CD4-positive, alpha-beta T cell treated with Interleukin-10 for 1 hour (primary cell): ENCODE measurements around the gene TAOK1.
"Not testable (repeated sequence)": the region's sequence is repeated elsewhere in the genome, so short reads cannot be mapped to it uniquely, and the experiment has no call there.

Source experiments
- DNase-seq: peaks from one replicate; pipeline ENCODE4 v3.0.0-alpha.2; 2020

TAOK1 gene

DNA sequence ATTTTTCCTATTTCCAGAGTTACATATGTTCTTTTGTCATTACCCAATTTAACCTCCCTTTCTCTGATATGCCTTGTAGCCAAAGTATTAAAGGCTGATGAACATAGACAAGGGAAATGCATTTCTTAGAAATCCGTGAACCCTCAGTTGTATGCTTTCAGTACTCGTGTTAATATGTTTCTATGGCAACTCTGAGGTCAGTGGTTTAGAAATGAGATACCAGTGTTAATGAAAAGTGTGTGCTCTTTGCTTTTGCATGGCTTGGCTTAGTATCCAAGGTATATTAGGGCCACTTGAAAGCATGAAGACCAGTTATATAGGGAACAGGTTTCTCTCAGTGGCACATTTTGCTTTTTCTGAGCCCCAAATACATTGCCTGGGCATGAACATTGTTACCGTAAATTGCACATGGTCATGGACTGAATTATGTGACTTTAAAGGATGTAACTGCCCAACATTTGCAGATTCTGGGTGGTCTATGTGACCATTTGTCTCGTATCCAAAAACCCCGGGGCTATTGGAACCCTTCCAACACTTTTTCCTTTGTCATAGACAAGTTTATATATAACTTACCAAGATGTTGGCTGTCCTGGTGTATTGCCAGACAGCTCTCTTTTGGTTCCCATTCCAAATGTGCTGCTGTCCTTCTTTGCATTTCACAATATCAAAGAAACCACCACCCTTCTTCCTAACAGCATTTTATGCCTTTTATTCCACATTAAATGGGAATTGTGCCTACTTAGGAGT is 159.2 kb downstream of the TAOK1 start:
- no peak for DNase-seq

DNA sequence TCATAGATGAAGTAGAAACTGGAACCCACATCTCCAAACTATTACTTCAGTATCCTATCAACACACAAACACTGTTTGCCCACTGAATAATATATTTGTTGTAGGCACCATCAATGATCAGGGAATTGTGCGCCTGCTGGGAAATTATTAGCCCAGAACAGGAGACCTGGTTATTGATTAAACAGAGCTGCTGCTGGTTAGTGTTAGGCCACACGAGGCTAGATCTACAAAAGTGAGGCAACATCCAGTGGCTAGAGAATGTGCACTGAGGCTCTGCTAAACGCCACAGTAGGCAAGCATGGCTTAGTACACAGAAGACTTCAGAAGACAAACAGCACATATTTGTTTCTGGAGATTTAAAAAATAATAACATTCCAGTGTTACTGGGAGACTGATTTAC is 165.7 kb downstream of the TAOK1 start:
- no peak for DNase-seq

DNA sequence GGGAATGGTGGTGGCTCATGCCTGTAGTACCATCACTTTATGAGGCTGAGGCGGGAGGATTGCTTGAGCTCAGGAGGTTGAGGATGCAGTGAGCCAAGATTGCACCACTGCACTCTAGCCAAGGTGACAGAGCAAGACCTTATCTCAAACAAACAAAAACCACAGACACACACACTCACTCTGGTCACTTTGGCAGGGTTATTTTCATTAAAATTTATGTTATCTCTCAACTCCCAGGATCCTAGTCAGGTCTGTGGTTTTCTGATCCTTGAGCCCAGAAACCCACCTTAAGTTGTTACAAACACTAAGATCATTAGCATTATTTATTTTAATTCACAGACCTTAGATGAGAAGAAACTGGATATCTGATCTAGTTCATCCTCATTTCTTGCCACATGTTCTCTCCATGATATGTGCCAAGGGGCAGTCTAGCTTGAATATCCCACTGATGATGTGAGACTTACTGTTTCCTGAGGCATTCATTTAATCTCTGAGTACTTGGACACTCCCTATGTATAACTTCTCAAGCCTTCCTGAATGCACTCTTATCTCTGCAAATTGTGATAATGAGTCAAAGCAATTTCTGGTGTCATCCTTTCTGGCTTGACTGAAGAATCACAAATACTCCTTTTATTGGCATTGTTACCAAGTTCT is 167.0 kb downstream of the TAOK1 start:
- DNase-seq, result no peak

DNA sequence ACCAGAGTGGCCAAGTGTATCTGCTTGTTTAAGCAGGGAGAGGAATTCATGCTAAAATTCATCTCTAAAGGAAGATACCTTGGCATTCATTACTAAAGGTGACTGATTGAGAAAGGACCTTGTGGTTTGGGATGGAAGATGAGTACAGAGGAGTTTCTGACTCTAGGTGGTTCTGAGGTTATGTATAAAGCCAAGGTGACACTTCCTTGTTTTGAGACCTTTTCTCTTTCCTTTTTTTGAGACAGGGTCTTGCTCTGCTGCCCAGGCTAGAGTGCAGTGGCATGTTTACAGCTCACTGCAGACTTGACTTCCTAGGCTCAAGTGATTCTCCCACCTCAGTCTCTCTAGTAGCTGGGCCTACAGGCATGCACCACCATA is 167.6 kb downstream of the TAOK1 start:
- no peak for DNase-seq

DNA sequence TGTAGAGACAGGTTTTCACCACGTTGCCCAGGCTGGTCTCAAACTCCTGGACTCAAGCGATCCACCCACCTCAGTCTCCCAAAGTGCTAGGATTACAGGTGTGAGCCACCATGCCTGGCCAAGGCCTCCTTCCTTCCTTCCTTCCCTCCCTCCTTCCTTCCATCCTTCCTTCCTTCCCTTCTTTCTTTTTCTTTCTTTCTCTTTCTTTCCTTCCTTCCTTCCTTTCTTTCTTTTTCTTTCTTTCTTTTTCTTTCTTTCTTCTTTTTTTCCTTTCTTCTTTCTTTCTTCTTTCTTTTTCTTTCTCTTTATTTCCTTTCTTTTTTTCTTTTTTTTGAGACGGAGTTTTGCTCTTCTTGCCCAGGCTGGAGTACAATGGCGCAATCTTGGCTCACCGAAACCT is 168.0 kb downstream of the TAOK1 start:
- DNase-seq, result not testable (repeated sequence)

DNA sequence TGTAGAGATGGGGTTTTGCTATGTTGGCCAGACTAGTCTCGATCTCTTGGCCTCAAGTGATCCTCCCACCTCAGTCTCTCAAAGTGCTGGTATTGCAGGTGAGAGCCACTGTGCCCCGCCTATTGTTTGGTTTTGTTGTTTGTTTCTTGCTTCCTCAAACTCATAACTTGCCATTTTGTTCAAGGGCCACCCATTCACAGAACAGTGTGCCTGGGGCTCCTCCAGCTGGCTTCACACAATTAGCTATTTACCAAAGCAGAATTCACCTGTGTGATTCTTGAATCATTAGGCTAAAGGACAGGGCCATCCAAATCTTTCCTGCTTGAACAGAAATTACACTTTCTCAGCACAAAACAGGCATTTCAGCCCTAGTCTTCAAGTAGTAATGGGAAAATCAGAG is 169.5 kb downstream of the TAOK1 start:
- DNase-seq, result no peak

DNA sequence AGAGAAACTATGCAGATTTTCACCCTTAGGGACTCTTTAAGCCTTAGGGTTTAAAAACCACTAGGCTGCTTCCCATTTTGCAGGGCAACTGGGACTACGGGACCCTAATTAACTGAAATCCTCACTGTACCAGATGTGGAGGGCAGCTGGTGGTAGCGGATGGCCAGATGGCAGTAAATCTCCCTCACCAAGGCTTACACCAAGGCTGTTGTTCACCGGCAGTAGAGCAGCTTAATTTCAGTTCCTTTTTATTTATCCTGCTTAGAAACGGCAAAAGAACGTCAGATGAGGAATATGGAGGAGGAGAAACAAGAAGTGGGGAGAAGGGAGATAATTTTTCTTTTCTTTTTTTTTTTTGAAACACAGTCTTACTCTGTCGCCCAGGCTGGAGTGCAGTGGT is 170.2 kb downstream of the TAOK1 start:
- DNase-seq, result no peak

DNA sequence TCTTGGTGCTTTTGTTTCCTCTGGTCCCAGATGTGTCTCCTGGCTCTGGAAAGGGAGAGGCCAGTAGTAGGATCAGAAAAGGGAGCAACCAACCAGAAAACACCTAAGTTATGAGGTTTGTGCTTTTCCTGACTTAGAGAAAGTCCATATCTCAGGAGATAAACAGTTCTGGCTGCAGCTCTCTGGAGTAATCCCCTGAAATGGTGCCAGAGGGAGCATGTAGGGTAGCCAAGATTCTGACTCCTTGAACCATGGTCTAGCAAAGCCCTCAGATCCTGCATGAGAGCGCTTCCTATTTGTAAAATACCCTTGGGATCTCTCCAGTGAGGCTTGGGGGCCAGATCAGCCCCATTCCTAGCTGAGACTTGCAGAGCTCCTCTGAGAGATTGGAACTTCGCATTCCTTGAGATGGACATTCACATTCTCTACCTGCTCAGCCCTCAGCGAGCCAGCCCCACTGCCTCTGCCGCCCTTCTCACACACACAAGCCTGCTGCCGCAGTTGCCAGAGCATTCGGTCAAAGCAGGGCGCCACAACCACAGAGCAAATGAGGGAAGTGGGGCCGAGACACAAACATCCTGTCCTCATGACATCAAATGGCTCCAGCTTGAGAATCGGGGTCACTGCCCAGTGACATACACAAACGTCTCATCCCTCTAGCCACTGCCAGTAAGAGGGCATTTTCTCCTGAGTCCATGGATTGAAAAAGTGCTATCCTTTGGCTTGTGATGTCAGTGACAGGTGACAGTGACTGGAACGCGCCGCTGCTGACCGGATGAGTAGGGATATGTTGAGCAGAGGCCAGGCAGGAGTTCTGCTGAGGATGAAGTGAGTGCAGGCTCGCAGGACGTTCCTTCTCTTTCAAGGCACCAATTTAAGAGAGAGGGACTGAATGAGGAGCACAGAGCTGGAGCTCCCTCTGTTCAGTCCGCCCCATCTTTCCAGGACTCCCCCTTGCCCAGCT is 171.7 kb downstream of the TAOK1 start:
- peak; percentile 24 for DNase-seq

DNA sequence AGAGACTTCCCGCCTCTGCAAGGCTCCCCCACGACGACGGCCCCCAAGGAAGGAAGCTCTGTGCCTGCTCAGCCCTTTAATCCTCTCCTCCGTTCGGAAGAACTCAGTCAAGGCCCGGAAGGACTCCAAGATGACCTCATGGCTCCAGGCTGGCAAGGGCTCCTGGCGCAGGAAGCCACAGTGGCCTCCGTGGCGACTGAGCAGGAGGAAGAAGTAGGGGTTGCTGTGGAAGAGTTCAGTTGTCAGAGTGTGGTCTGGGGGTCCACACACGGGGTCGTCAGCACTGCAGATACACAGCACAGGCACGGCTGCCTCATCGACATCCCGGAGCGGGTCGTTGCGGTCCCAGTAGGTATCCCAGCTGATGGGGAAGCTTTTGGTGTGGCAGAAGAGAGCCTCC is 172.5 kb downstream of the TAOK1 start:
- no peak for DNase-seq

DNA sequence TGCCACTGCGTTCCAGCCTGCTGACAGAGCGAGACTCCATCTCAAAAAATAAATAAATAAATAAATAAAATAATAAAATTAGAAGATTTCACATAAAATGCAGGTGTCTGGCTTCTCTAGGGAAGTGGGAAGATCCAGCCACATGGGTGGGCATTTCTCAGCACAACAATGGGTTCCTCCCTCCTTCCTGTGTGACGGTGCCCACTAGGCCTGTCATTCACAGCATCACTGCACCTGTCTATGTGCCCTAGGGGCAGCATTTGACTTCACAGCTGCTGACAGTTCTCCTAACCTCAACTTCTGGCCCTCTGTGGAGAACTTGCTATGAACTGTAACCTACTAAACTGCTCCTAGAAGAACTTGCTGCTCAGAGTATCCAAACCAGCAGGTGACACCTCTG is 173.7 kb downstream of the TAOK1 start:
- DNase-seq, result no peak

DNA sequence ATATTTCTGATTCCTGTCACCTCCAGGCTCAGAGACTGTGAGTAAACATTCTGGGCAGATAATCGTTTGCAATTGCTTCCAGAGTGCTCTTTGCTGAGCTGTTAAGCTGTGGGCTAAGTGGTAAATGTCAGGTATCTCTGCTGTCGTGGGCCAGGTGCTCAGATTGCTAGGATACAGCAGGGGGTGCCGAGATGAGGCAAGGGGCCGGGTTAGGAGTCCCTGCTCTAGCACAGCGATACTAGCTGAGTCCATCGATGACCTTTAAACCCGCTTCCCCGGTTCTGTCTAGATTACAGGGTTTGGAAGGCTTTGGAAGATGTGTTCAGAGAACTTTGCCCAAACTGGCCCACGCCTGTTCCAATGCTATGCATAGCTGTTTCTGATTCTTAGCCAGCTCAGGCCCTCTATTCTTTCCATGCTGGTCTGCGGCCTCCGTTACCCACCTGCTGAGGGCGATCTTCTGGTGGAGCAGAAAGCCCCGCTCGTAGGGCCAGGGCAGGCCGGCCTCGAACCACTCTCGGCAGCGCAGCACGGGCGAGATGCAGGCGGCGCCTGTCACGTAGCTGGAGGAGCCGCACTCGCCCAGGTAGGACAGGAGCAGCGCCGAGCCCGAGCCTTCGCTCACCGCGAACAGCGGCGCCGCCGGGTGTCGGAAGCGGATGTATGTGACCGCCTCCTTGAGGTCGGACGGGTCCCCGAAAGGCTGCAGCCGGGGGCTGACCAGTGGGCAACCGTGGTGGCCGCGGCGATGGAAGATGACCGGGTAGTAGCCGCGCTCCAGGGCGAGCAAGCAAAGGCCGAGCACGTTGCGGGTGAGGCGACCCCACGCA is 175.7 kb downstream of the TAOK1 start:
- DNase-seq, result peak; percentile 63

DNA sequence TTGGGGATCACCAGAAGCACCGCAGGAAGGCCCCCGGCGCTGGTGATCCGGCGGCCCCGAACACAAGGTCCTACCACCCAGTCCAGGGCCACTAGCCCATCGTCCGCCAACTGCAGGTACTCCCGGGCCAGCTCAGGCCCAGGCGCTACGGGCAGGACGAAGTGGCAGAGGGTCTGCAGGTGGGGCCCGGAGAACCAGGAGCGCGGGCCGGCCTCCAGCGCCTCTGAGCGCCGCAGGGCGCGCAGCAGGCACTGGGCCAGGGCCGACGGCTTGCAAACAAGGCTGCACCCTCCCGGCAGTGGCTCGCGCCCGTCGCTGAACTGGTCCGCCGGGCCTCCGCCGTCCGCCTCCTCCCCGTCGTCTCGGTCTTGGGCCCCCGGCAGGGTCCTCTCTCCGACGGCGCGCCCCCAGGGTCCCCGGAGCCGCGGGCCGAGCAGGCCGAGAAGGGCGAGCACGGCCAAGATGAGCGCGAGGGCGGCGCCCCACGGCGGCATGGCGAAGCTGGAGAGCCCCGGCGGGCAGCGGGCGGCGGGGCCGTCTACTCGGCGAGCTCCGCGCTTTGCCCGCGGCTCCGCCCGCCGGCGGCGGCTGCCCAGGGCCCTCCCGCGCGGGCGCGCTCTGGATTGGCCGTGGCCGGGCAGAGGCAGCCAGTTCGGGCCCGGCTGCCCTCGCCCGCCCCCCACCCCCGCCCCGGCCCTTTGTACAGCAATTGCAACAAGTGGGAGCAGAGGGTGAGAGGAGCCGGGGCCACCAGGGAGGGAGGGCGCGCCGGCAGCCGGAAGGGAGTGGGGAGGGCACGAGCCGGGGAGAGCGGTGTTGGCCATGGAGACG is 176.5 kb downstream of the TAOK1 start, which contains the start of gene ABHD15:
ABHD15 (minus strand) TSS at position 565 of the 831 bp plus-strand sequence; CDS start at position 494, 71 bp downstream.
- DNase-seq, result peak; percentile 57

DNA sequence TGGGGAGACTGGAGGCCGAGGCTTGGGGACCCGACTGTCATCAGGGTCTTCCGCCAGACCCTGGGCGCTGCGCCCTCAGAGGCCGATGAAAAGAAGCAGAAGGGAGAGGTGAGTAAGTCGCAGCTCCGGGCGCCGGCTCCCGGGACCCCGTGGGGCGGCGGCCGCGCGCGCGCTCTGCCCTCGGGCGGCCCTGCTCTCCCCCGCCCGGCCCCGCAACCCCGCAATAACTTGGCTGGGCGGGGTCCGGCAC is 177.1 kb downstream of the TAOK1 start:
- no peak for DNase-seq

DNA sequence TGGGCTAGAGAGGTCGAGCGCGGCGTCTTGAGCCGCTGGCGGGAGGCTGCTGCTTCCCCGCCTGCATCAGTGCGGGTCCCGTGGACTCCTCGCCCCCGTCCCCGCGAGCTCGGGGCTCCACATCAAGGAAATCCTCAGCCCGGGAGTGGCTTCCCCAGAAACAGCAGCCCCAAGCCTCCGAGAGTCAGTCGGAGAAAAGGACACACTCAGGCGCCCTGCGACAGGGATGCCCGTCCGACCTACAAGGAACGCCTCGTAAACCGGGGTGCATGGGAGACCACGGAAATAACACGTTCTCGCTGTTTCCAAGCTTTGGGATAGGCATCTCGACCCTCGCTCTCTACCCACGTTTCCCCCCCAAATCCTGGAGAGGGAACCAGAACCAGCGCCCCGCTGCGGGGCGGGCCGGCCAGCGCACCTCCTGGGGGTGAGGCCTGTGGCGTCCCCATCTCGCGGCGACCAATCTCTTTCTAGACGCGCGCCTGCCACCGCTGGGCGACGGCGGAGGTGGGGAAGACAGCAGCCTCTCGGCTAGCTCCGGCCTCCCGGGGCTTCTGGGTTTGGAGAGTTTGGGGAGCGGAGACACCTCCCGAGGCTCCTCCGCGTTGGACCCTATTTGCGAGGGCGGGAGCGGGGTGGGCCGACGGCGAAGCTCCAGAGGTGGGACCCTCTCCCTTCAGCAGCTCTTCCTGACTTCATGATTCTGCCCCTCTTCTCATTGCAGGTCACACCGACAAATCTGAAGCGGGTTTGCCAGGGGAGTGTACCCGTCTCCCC is 177.6 kb downstream of the TAOK1 start:
- DNase-seq, result peak; percentile 81

DNA sequence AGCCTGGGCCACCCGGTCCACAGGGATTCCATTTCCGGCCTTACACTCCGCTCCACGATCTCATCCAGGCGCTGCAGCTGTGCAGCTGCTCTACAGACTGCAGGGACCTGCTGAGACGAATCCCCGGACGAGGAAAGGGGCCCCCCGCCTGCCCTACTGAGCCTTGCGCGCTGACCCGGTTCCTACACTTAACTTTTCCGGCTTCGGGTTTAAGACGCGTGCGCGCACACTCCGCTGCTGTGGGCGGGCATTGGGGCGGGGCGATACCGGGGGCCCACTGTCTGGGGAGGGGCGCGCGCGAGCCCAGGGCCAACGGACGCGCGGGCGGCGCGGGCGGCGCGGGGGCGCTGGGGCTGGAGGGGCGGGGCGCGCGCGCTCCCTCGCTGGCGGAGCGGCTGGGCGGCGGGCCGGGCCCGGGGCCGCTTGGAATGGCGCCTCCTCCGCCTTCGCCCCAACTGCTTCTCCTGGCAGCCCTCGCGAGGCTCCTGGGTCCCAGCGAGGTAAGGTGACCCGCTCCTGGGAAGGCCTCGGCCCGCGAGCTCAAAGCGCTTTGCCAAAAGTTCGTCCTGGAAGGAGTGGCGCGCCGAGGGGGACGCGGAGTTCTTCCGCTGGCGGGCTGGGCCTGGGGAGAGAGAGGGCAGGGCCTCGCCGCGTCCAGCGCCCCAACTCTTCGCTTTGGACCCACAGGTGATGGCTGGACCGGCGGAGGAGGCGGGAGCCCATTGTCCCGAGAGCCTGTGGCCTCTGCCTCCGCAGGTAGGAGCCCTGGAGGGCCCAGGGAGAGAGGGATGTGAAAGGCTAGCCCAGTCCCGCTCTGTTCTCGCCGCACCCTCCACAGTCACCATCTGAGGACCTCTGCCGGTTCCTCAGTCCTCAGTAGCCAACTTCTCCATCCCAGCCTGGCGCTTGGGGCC is 178.4 kb downstream of the TAOK1 start, which contains the start of gene TP53I13:
TP53I13 (plus strand) TSS at position 371 of the 914 bp plus-strand sequence; CDS start at position 429, 58 bp downstream.
- peak; percentile 93 for DNase-seq

DNA sequence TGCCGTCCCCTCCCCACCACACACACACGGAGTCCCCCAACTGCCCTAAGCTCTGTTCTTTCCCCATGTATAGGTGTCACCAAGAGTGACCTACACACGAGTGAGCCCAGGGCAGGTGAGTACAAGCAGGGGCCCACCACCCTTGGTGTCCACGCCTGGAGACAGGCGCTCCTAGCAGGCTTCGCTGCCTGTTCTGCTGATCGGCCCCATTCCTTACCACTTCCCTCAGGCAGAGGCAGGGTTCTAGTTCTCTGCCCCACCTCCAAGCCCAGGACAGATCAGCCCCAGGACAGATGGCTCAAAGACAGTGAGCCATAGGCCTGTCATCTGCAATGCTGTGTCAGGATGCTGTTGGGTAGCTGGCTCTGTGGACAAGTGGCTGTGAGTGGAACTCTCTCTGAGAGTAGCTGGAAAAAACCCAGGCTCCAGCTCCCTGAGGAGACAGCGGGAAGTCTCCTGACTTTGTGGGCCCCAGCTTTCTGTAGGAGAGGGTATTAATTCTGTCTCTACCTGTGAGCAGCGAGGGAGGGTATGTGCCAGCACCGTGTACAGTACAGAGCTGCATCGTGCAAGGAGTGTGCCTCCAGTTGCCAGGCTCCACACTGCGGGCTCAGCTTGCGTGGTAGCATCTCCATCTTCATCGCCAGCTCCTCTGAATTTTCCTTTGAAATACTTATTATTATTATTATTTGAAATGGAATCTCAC is 179.2 kb downstream of the TAOK1 start:
- no peak for DNase-seq

DNA sequence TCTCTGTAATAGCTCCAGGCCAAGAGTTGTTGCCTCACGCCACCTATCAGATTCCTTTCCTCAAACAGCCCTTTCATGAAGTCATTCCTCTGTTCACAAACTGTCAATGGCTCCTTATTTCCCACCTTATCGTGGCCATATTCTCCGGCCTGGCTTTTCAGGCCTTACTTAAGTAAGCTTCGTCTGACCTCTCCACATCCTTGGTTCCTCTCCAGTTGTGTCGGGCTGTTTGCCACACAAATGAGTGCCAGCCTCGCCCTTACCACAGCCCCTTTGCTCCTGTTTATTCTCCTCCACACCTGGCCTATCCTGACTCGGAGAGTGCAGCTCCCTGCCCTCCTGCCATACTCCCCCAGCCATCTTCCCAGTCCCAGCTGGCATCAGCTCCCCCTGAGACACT is 180.4 kb downstream of the TAOK1 start:
- no peak for DNase-seq

DNA sequence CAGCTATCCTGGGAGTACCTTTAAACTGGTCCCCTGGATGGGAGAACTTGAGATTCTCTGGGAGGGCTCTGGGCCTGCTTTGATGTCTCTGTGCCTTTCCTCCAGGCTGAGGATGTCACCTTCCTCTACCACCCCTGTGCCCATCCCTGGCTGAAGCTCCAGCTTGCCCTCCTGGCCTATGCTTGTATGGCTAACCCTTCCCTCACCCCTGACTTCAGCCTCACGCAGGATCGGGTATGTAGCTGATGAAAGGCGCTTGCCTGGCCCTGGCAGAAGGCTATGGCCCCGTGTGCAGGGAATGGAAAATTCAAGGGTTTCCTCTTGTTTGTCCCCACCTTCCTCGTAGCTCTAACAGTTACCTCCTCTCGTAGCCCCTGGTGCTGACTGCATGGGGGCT is 181.3 kb downstream of the TAOK1 start:
- DNase-seq, result no peak
